Spleen (tissue), 7 donors: ENCODE data around the gene EIF2A.

Experiments used
- CTCF ChIP-seq, 11 experiments: fragments of 200-600 bp in 7 of 11; fragments of 450-650 bp in 4 of 11; sonication (generic) in 4 of 11; IDR thresholded peaks in 8 of 11; conservative IDR thresholded peaks in 3 of 11; 1 replicate in 7 of 11; 2 replicates in 4 of 11; pipeline versions ENCODE4 v1.4.0 to v1.8.0; 2016 to 2021; ENCODE audit warnings: antibody characterized with exemption in 11 of 11, inconsistent platforms in 4 of 11, mild to moderate bottlenecking in 1 of 11
- POLR2A ChIP-seq, 3 donors: fragments of 450-650 bp; IDR thresholded peaks; one replicate each; pipeline ENCODE4 v1.5.1; 2017; ENCODE audit warnings: antibody characterized with exemption in 3 of 3, mild to moderate bottlenecking in 1 of 3
- POLR2AphosphoS5 ChIP-seq, 3 donors: sonication (generic); formaldehyde crosslinking; IDR thresholded peaks; one replicate each; pipeline ENCODE4 v1.5.1; 2017; ENCODE audit warnings: antibody characterized with exemption in 3 of 3
- donor health status: DM: no; HTN: no; CAD: no; lungs with moderate emphysema.
- donor health status: DM: no; HTN: no; CAD: no.
- donor health status: DM: no; HTN: no; CAD: no.

GRCh38 chr3:150610785-150611184, 64.2 kb downstream of the EIF2A start:
- no peak for TF ChIP-seq CTCF (IDR thresholded peaks at IDR 0.05 in 8 of 11, conservative IDR thresholded peaks at IDR 0.05 in 3 of 11)
- no peak for TF ChIP-seq POLR2A (IDR thresholded peaks at IDR 0.05)
- no peak for TF ChIP-seq POLR2AphosphoS5 (IDR thresholded peaks at IDR 0.05)
